IPS-18c (cell line): ENCODE results near the gene ARHGDIB.

Source experiments
- H3K4me3 ChIP-seq: 2 replicates; pipeline ENCODE4 v1.7.0; 2013; ENCODE audit warnings: low read depth, mild to moderate bottlenecking, low read length, moderate library complexity; ENCODE audit not compliant: insufficient read depth
- H3K9me3 ChIP-seq: one replicate; pipeline ENCODE4 v1.6.1; 2013; ENCODE audit warnings: mild to moderate bottlenecking, low read length, moderate library complexity; ENCODE audit not compliant: control insufficient read depth, insufficient read depth

ARHGDIB gene

GRCh38 chr12:14961466-14962152, at the start of gene ARHGDIB:
Gene ARHGDIB, minus strand, starts transcription at chr12:14961601. Its CDS starts 10,889 bp downstream, at chr12:14950712.
- H3K9me3 ChIP-seq: no peaks in the 10 kb centered on the region
- H3K4me3 ChIP-seq: no peak within 1 kb of the TSS

GRCh38 chr12:15011162-15011561, 49.8 kb upstream of the ARHGDIB start:
- no peaks in the 10 kb centered on the region for H3K9me3 ChIP-seq
- H3K4me3 ChIP-seq: no peak overlapping the region

- no peaks in the 10 kb centered on the region for H3K9me3 ChIP-seq
Measured at GRCh38 chr12:15007551-15007950, 46.1 kb upstream of the ARHGDIB start.

GRCh38 chr12:15005064-15005463, 43.7 kb upstream of the ARHGDIB start:
- no peak overlapping the region for H3K4me3 ChIP-seq
- H3K9me3 ChIP-seq: no peaks in the 10 kb centered on the region

More at GRCh38 chr12:15007551-15007950, 46.1 kb upstream of the ARHGDIB start:
- H3K4me3 ChIP-seq: no peak overlapping the region

- Histone ChIP-seq H3K4me3 (no peak overlapping the region), H3K9me3 (no peaks in the 10 kb centered on the region)
Measured at GRCh38 chr12:15004421-15004820, 43.0 kb upstream of the ARHGDIB start.

GRCh38 chr12:15001733-15002382, 40.5 kb upstream of the ARHGDIB start:
- H3K9me3 ChIP-seq: no peaks in the 10 kb centered on the region
- H3K4me3 ChIP-seq: no peak overlapping the region

GRCh38 chr12:15000575-15000974, 39.2 kb upstream of the ARHGDIB start:
- H3K9me3 ChIP-seq: no peaks in the 10 kb centered on the region
- no peak overlapping the region for H3K4me3 ChIP-seq

DNA sequence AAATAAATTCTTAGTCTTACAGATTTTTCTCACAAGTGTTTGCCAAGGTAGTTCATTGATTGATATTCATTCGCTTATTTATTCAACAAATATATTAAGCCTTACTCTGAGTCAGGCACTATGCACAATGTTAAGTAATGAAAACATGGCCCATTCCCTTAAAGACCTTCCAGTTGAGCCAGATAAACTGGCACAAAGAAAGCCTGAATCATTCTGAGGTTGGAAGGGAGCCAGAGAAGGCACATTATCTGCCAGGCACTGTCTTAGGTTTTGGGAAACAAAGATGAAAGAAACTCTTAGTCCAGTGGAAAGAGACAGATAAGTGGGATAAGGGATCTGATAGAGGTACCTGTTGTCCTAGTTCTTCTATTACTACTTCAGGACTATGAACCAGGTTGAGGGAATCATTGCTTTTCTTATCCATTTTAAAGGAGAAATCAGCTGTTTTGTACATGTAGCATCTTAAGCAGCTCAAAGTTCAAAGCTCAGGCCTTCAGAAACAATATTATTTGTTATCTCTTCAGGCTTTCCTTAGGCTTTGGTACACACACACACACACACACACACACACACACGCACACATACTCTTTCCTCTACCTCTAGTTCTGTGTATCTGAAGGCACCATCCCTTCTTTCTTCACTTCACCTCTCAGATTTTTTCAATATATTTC, 38.4 kb upstream of the ARHGDIB start:
- H3K4me3 ChIP-seq: no peak overlapping the region
- no peaks in the 10 kb centered on the region for H3K9me3 ChIP-seq

- no peaks in the 10 kb centered on the region for H3K9me3 ChIP-seq
- no peak overlapping the region for H3K4me3 ChIP-seq
Measured at GRCh38 chr12:14999021-14999694, 37.8 kb upstream of the ARHGDIB start.

DNA sequence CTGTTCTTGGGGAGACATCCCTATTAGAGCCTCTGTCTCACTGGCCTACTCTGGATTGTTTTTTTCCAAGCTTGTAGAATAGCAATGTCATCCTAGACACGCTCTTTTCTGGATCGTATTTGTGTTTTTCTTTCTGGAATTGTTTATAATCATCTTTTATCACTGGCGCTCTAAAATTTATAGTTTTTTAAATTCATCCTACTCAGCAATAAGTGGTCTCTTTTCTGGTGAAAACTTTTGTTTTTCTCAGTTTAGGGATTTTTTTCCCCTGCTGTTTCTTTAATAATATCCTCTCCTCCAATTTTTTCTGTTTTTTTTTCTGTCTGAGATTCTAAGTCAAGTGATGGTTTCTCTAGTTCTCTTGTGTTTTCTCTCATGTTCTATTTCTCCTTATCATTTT, 36.6 kb upstream of the ARHGDIB start:
- no peaks in the 10 kb centered on the region for H3K9me3 ChIP-seq

DNA sequence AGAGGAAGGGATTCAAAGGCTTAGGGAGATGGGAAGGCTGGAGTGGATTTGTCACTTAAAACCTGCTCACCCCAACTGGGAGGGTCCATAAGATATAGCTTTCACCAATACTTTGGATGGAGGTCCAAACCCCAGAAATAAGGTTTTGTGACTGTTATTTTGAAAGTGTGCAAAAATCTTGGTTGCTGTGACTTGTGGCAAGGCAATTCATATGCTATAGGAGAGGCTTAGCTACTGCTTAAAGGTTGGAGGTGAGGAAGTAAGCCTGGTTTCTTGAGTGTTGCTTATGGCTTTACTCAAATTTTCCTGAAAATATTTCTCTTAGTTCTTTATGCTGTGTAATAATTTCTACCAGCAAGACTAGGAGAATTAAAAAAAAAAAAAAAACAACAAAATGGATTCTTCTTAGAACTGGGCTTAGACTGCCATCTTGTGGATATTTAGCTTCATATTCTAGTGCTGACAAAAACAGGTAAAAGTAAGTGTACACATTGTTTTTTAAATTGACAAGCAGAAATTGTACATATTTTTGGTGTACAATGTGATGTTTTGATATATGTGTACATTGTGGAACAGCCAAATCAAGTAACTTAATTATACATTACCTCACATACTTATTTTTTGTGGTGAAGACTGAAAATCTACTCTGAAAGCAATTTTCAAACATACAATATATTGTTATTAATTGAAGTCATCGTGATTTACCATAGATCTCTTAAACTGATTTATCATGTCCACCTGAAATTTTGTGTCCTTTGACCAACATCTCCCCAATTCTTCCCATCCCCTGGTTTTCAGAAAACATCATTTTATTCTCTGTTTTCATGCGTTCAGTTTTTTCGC, 34.4 kb upstream of the ARHGDIB start:
- no peak overlapping the region for H3K4me3 ChIP-seq
- no peaks in the 10 kb centered on the region for H3K9me3 ChIP-seq

More for the DNA sequence above, 36.6 kb upstream of the ARHGDIB start:
- H3K4me3 ChIP-seq: no peak overlapping the region

DNA sequence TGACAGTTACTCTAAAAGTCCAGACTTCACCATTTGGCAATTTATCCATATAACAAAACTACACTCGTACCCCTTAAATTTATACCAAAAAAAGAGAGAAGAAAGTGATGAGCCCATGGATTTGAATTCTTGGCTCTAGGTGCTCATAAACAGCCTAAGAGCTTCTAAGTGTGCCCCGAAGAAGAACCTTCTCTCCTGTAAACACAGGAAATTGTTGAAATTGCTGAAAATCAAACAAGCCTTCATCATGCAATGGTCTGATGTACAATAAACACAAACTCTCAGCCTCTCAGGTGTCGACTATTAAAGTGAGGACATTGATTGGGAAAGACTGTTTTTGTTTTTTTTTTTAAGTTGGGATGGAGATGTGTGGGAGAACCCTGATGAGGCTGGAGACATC, 33.2 kb upstream of the ARHGDIB start:
- Histone ChIP-seq H3K9me3 (no peaks in the 10 kb centered on the region), H3K4me3 (no peak overlapping the region)

DNA sequence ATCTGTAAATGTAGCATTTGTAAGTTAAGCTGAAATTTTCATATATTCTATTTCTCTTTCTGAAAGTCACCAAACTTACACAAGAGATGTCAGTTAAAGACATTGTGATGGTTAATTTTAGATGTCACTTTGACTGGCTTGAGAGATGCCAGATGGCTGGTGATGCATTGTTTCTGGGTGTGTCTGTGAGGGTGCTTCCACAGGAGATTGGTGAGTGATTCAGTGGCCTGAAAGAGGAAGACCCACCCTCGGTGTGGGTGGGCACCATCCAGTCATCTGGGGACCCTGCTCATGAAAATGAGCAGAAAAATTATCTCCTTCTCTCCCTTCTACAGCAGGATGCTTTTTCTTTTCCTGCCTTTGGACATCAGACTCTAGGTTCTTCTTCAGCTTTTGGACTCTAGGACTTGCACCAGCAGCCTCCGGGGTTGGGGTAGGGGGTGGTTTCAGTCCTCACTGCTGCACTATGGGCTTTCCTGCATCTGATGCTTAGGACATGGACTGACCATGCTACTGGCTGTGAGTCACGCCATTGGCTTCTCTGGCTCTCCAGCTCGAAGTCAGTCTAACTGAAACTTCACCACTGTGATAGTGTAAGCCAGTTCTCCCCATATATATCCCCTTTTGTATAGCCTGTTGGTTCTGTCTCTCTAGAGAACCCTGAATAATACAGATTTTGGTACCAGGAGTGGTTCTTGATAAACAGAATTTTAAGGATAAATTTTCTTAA, 32.3 kb upstream of the ARHGDIB start:
- H3K9me3 ChIP-seq: no peaks in the 10 kb centered on the region
- H3K4me3 ChIP-seq: no peak overlapping the region

DNA sequence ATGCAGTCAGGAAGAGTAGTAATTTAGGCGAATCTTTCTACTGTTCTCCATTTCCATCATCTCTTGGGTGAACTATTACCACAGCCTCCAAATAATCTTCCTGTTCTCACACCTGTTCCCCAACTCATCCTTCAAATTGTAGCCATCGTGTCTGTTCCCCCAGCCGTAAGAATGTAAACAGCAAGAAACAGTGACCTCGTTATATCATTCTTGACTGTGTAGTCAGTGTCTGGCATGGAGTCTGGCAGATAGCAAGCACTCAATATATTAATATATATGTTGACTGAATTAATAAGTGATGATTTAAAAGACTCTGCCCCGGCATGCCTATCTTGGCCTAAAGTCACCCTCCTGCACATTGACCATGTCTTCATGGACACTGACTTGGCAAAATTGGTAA, 31.7 kb upstream of the ARHGDIB start:
- Histone ChIP-seq H3K9me3 (no peaks in the 10 kb centered on the region), H3K4me3 (no peak overlapping the region)

DNA sequence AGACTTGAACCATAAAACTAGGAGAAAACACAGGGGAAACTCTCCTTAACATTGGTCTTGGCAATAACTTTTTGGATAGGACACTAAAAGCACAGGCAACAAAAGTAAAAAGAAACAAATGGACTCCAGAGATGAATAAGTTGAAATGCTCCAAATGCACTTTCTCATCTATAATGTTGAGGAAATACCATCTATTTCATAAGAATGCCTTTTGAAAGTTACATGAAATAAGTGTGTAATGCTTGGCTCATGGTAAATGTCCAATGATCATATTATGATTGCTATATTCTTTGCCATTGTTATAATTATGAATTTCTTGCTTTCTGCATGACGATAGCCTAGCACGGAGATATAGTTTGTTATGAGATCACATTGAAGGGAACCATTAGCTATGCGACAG, 31.3 kb upstream of the ARHGDIB start:
- no peaks in the 10 kb centered on the region for H3K9me3 ChIP-seq
- no peak overlapping the region for H3K4me3 ChIP-seq

DNA sequence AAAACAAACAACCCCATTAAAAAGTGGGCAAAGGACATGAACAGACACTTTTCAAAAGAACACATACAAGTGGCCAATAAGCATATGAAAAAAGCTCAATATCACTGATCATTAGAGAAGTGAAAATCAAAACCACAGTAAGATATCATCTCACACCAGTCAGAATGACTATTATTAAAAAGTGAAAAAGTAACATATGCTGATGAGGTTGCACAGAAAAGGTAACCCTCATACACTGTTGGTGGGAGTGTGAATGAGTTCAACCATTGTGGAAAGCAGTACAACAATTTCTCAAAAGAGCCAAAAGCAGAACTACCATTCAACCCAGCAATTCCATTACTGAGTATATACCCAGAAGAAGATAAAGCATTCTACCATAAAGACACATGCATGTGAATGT, 29.7 kb upstream of the ARHGDIB start:
- H3K9me3 ChIP-seq: no peaks in the 10 kb centered on the region
- H3K4me3 ChIP-seq: no peak overlapping the region
